Right atrium auricular region (tissue), 2 donors: ENCODE data around the gene MTFP1. TPM values are rescaled to one million over a fixed set of nuclear protein-coding genes. Genes with fewer than 3 reads are reported as not detected.

Experiments used
- DNase-seq: peaks from one replicate; pipeline ENCODE4 v3.0.0-alpha.2; 2019; ENCODE audit warnings: low spot score
- H3K27ac ChIP-seq, 2 donors: fragments of 200-600 bp; sonication (generic); 1 replicate in 1 of 2; 2 replicates in 1 of 2; pipeline ENCODE4 v1.5.1; 2016 to 2019
- H3K27me3 ChIP-seq, 2 donors: fragments of 200-600 bp; sonication (generic); one replicate each; pipeline versions ENCODE4 v1.5.1 to v1.6.0; 2017 to 2019
- H3K36me3 ChIP-seq: fragments of 200-600 bp; sonication (generic); one replicate; pipeline ENCODE4 v1.5.1; 2016
- H3K4me1 ChIP-seq, 2 donors: fragments of 200-600 bp; sonication (generic); one replicate each; pipeline versions ENCODE4 v1.5.1 to v1.6.0; 2017 to 2019
- H3K4me3 ChIP-seq, 2 donors: fragments of 200-600 bp; sonication (generic); 1 replicate in 1 of 2; 2 replicates in 1 of 2; pipeline ENCODE4 v1.5.1; 2017 to 2019; ENCODE audit warnings: mild to moderate bottlenecking in 1 of 2, moderate library complexity in 1 of 2
- H3K9me3 ChIP-seq, 2 donors: fragments of 200-600 bp; sonication (generic); one replicate each; pipeline ENCODE4 v1.5.1; 2019
- total RNA-seq, 2 donors: library from RNA; depleted of rRNA; stranded (reverse); fragments of >200 nt; gene quantifications; one replicate each; pipeline ENCODE4 v1.1.0, GENCODE V29; 2016
- TF ChIP-seq, protein P1 (sequence below), 2 donors: fragments of 200-600 bp; sonication (generic); IDR thresholded peaks; one replicate each; pipeline ENCODE4 v1.5.1; 2019; ENCODE audit warnings: antibody characterized with exemption in 2 of 2

The MTFP1 gene
- total RNA-seq, 2 donors from 2014 or later, result 18.4 to 38.8 TPM

DNA sequence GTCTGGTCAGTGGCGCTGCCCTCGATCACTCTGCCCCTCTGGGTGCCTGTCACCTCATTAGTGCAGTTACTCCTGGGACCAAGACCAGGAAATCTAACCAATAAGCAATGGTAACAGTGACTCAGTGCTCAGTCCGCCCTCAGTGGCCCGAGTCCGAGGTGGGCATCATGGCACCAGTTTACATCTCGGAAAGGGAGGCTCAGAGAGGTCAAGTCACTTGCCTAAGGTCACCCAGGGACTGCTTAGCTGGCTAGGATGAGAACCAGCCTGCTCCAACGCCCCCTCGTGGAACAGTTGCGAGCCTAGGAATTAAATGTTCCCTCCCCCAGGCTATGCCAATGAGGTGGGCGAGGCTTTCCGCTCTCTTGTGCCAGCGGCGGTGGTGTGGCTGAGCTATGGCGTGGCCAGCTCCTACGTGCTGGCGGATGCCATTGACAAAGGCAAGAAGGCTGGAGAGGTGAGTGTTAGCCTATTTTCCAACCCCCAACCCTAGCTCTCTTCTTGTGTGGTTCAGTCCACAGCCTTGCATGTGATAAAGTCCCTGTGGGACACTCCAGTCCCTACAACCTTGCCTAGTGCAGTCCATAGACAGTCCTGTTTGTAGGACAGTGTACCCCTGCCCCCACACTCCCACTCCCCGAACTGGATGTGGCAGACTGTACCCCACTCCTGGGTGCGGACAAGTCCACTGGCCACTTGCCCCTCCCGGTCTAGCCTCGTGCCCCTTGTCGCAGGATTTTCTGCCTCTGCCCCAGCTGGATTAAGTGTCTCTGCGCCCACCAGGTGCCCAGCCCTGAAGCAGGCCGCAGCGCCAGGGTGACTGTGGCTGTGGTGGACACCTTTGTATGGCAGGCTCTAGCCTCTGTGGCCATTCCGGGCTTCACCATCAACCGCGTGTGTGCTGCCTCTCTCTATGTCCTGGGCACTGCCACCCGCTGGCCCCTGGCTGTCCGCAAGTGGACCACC is 1.1 kb downstream of the MTFP1 start:
- Histone ChIP-seq H3K27ac (peak overlapping the region; percentile 82 to 98), H3K4me1 (peaks cover 0 to 43% of the 10 kb centered on the region in 2 donors), H3K27me3 (no peaks in the 10 kb centered on the region), H3K4me3 (peak overlapping the region; percentile 63 to 76), H3K9me3 (no peaks in the 10 kb centered on the region), H3K36me3 (no peaks in the 10 kb centered on the region)
- TF ChIP-seq, protein P1, sequence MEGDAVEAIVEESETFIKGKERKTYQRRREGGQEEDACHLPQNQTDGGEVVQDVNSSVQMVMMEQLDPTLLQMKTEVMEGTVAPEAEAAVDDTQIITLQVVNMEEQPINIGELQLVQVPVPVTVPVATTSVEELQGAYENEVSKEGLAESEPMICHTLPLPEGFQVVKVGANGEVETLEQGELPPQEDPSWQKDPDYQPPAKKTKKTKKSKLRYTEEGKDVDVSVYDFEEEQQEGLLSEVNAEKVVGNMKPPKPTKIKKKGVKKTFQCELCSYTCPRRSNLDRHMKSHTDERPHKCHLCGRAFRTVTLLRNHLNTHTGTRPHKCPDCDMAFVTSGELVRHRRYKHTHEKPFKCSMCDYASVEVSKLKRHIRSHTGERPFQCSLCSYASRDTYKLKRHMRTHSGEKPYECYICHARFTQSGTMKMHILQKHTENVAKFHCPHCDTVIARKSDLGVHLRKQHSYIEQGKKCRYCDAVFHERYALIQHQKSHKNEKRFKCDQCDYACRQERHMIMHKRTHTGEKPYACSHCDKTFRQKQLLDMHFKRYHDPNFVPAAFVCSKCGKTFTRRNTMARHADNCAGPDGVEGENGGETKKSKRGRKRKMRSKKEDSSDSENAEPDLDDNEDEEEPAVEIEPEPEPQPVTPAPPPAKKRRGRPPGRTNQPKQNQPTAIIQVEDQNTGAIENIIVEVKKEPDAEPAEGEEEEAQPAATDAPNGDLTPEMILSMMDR (IDR thresholded peaks at IDR 0.05), result peak in 1 of 2 donors; percentile 72
- peak; percentile 86 for DNase-seq

DNA sequence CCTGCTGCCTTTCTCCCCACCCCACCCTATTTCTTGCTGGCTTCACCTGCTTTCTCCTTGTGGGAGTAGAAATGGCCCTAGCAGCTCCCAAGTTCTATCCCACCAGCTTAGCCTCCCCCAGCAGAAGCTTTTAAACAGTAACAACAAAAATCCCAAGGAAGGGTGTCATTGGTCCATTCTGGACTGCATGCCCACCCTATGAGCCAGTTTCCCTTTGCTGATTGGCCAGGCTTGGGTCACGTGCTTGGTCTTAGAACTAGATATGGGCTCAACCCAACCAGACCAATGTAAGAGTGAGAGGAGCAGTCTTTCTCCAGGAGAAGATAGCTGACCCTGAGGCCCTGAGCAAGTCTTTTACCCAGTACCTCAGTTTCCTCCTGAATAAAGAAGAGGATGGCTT is 2.3 kb downstream of the MTFP1 start:
- TF ChIP-seq, protein P1 (IDR thresholded peaks at IDR 0.05), result no peak

DNA sequence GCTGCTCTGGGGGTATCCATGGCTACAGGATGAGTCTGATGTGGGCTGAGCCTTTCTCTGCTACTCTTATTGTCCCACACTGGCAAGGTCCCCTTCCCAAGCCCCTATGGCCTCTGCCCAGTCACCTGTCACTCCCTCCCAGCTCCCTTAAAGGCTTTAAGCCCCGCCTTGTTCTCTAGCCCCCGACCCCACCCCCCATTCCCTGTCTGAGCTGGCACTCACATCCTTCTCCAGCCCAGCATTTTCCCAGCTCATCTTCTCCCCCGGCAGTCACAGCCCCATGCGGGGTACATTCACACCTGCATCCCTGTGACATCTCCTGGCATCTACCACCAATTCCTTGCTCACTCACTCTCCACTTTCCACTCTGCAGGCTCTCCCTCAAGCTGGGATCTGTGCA is 4.3 kb downstream of the MTFP1 start:
- Histone ChIP-seq H3K27me3 (no peaks in the 10 kb centered on the region), H3K4me1 (peaks cover 0 to 18% of the 10 kb centered on the region in 2 donors), H3K27ac (no peak overlapping the region), H3K36me3 (no peaks in the 10 kb centered on the region), H3K4me3 (no peak overlapping the region), H3K9me3 (no peaks in the 10 kb centered on the region)
- TF ChIP-seq, protein P1 (IDR thresholded peaks at IDR 0.05), result no peak
- DNase-seq, result no peak

More for the DNA sequence above, 2.3 kb downstream of the MTFP1 start:
- no peaks in the 10 kb centered on the region for H3K9me3 ChIP-seq
- no peak for DNase-seq
- H3K4me3 ChIP-seq, result no peak overlapping the region
- no peaks in the 10 kb centered on the region for H3K27me3 ChIP-seq
- peaks cover 0 to 31% of the 10 kb centered on the region in 2 donors for H3K4me1 ChIP-seq
- no peak overlapping the region for H3K27ac ChIP-seq
- no peaks in the 10 kb centered on the region for H3K36me3 ChIP-seq

DNA sequence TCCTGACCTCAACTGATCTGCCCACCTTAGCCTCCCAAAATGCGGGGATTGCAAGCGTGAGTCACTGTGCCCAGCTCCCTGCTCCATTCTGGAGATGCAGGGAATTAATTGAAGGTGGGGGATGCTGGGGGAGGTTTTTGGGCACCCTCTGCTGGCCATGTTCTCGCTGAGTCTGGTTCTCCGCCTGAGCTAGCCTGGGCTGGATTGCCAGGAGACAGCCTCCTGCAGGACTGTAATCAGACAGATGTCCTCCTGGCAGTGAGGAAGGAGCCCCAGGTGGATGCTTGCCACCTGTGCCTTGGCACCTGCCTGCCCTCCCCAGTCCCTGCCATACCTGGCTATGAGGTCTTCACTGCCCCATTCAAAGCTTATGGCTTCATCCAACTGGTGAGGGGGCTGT is 5.4 kb downstream of the MTFP1 start:
- Histone ChIP-seq H3K4me3 (no peak overlapping the region), H3K4me1 (peaks cover 0 to 8% of the 10 kb centered on the region in 2 donors), H3K36me3 (no peaks in the 10 kb centered on the region), H3K27me3 (no peaks in the 10 kb centered on the region), H3K27ac (no peak overlapping the region), H3K9me3 (no peaks in the 10 kb centered on the region)
- DNase-seq, result no peak
- TF ChIP-seq, protein P1 (IDR thresholded peaks at IDR 0.05), result no peak

DNA sequence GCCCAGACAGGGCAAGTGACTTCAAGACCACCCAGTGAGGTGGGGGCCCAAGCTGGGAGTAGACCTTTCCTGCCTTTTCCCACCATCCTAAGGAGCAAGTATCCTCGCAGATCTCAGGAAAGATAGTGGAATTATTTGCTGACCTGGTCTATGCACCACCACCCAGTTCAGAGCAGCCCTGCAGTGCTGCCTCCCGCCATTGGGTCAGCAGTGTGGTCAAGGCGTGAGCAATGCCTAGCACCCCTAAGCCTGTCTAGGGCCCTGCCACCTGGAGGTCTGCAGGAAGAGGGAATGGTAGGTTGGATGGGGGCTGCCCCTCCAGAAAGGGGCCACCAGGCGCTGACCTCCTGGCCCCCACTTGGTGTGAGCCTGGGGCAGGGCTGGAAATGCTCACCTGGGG is 6.5 kb downstream of the MTFP1 start:
- H3K36me3 ChIP-seq, result no peaks in the 10 kb centered on the region
- no peak for DNase-seq
- no peaks in the 10 kb centered on the region for H3K27me3 ChIP-seq
- H3K4me1 ChIP-seq, result no peaks in the 10 kb centered on the region
- H3K4me3 ChIP-seq, result no peak overlapping the region
- H3K9me3 ChIP-seq, result no peaks in the 10 kb centered on the region
- TF ChIP-seq, protein P1 (IDR thresholded peaks at IDR 0.05), result no peak
- no peak overlapping the region for H3K27ac ChIP-seq
